Body of pancreas (tissue), 4 donors: ENCODE data around the gene STK11IP. TPM values are rescaled to one million over a fixed set of nuclear protein-coding genes. Genes with fewer than 3 reads are reported as not detected.

Experiments
- ATAC-seq: fragments of 150-250 bp; one replicate; pipeline ENCODE4 v1.9.1; 2016
- DNase-seq, 4 donors: peaks; one replicate each; pipeline ENCODE4 v3.0.0-alpha.2; 2019
- H3K27ac ChIP-seq, 4 donors: fragments of 200-600 bp; sonication (generic); 1 replicate in 3 of 4; 2 replicates in 1 of 4; pipeline versions ENCODE4 v1.5.1 to v1.6.1; 2016 to 2019; ENCODE audit warnings: mild to moderate bottlenecking in 1 of 4, mixed read lengths in 1 of 4, moderate library complexity in 1 of 4
- H3K27me3 ChIP-seq, 2 donors: fragments of 200-600 bp; sonication (generic); one replicate each; pipeline ENCODE4 v1.6.0; 2016; ENCODE audit warnings: mild to moderate bottlenecking in 1 of 2
- H3K36me3 ChIP-seq, 2 donors: fragments of 200-600 bp; sonication (generic); replicated peaks in 1 of 2; 2 replicates each; pipeline ENCODE4 v1.5.1; 2016; ENCODE audit warnings: low read depth in 2 of 2; ENCODE audit not compliant: insufficient read depth in 1 of 2
- H3K4me1 ChIP-seq: fragments of 200-600 bp; sonication (generic); one replicate; pipeline ENCODE4 v1.6.0; 2016
- H3K4me3 ChIP-seq, 2 donors: fragments of 200-600 bp; sonication (generic); 1 replicate in 1 of 2; 2 replicates in 1 of 2; pipeline ENCODE4 v1.5.1; 2016 to 2019
- H3K9me3 ChIP-seq, 3 donors: fragments of 200-600 bp; sonication (generic); 1 replicate in 2 of 3; 2 replicates in 1 of 3; pipeline ENCODE4 v1.5.1; 2016
- CTCF ChIP-seq, 7 experiments: fragments of 450-650 bp in 4 of 7; fragments of 200-600 bp in 3 of 7; sonication (generic) in 3 of 7; IDR thresholded peaks; one replicate each; pipeline ENCODE4 v1.5.1; 2016 to 2019; ENCODE audit warnings: antibody characterized with exemption in 7 of 7
- POLR2A ChIP-seq, 3 donors: fragments of 450-650 bp; IDR thresholded peaks; one replicate each; pipeline ENCODE4 v1.6.1; 2016; ENCODE audit warnings: antibody characterized with exemption in 3 of 3, mild to moderate bottlenecking in 2 of 3
- WGBS, 2 donors: methylation state at CpG; one replicate each; pipeline ENCODE4 v1.1.5; 2017; 5-methylcytosine and 5-hydroxymethylcytosine counted together
- intact Hi-C: fragments of 100-400 bp; cut with DNase I; formaldehyde crosslinking; loops from one replicate; pipeline ENCODE4 v1.15.1; 2023
- total RNA-seq, 2 donors: library from RNA; depleted of rRNA; stranded (reverse); fragments of >200 nt; gene quantifications; one replicate each; pipeline ENCODE4 v1.1.0, GENCODE V29; 2016

STK11IP gene
- total RNA-seq, 2 donors from 2014 or later: 9.6 to 18.1 TPM

GRCh38 chr2:219607931-219608330, 10.3 kb downstream of the STK11IP start:
- H3K27ac ChIP-seq: no peak overlapping the region
- H3K27me3 ChIP-seq: no peaks in the 10 kb centered on the region
- DNase-seq: no peak
- H3K4me3 ChIP-seq: no peak overlapping the region
- H3K4me1 ChIP-seq: no peaks in the 10 kb centered on the region
- intact Hi-C loops: no loop called here
- H3K36me3 ChIP-seq: peaks cover 0 to 8% of the 10 kb centered on the region in 2 donors
- TF ChIP-seq POLR2A (IDR thresholded peaks at IDR 0.05) (no peak), CTCF (IDR thresholded peaks at IDR 0.05) (no peak)
- 83 to 95% methylated on average over 4 to 15 of the region's 15 CpGs for WGBS, 2 donors
- no peaks in the 10 kb centered on the region for H3K9me3 ChIP-seq
- no peak for ATAC-seq

GRCh38 chr2:219608399-219608964, 10.8 kb downstream of the STK11IP start:
- DNase-seq: no peak
- 83 to 88% methylated on average over 6 to 15 of the region's 15 CpGs for WGBS, 2 donors
- Histone ChIP-seq H3K36me3 (peaks cover 0 to 8% of the 10 kb centered on the region in 2 donors), H3K9me3 (no peaks in the 10 kb centered on the region), H3K4me3 (no peak overlapping the region), H3K4me1 (no peaks in the 10 kb centered on the region), H3K27me3 (no peaks in the 10 kb centered on the region), H3K27ac (no peak overlapping the region)
- no peak for TF ChIP-seq CTCF (IDR thresholded peaks at IDR 0.05)
- TF ChIP-seq POLR2A (IDR thresholded peaks at IDR 0.05): no peak
- intact Hi-C loops: no loop called here
- ATAC-seq: no peak

GRCh38 chr2:219609149-219609750, 11.6 kb downstream of the STK11IP start:
- Histone ChIP-seq H3K4me1 (no peaks in the 10 kb centered on the region), H3K36me3 (peaks cover 0 to 8% of the 10 kb centered on the region in 2 donors), H3K4me3 (no peak overlapping the region), H3K27me3 (no peaks in the 10 kb centered on the region), H3K9me3 (no peaks in the 10 kb centered on the region), H3K27ac (no peak overlapping the region)
- intact Hi-C loops: no loop called here
- DNase-seq (no peak), ATAC-seq (no peak)
- 88% methylated on average over 11 to 13 of the region's 13 CpGs for WGBS, 2 donors
- TF ChIP-seq CTCF (IDR thresholded peaks at IDR 0.05) (no peak), POLR2A (IDR thresholded peaks at IDR 0.05) (no peak)

GRCh38 chr2:219611306-219611705, 13.6 kb downstream of the STK11IP start:
- Histone ChIP-seq H3K27ac (no peak overlapping the region), H3K4me3 (no peak overlapping the region), H3K9me3 (no peaks in the 10 kb centered on the region), H3K36me3 (peaks cover 0 to 9% of the 10 kb centered on the region in 2 donors), H3K4me1 (no peaks in the 10 kb centered on the region), H3K27me3 (no peaks in the 10 kb centered on the region)
- DNase-seq (no peak), ATAC-seq (no peak)
- TF ChIP-seq CTCF (IDR thresholded peaks at IDR 0.05): no peak
- TF ChIP-seq POLR2A (IDR thresholded peaks at IDR 0.05): no peak
- WGBS, 2 donors: 90 to 98% methylated on average over 7 to 9 of the region's 9 CpGs
- intact Hi-C loops: no loop called here
